ENCODE results near the gene MAMSTR.

Gene MAMSTR

DNA sequence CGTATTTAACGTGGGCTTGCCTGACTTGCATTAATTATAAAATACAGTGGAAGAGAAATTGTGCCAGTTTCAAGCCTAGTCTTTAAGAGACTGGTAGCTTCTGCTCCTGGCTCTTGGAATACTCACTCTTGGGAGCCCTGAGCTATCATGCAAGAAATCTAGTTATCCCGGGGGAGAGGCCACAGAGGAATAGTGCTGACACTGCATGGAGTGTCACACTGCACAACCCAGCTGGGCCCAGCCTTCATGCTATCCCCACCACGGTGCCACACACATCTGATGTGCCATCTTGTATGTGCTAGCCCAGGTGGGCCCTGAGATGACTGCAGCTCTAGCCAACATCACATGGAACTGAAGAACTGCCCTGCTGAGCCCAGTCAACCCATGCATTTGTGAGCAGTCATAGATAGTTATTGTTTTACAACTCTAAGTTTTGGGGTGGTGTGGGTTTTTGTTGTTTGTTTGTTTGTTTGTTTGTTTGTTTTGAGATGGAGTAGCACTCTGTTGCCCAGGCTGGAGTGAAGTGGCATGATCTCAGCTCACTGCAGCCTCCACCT, 8.3 kb downstream of the MAMSTR start:
- TF ChIP-seq, protein P1, sequence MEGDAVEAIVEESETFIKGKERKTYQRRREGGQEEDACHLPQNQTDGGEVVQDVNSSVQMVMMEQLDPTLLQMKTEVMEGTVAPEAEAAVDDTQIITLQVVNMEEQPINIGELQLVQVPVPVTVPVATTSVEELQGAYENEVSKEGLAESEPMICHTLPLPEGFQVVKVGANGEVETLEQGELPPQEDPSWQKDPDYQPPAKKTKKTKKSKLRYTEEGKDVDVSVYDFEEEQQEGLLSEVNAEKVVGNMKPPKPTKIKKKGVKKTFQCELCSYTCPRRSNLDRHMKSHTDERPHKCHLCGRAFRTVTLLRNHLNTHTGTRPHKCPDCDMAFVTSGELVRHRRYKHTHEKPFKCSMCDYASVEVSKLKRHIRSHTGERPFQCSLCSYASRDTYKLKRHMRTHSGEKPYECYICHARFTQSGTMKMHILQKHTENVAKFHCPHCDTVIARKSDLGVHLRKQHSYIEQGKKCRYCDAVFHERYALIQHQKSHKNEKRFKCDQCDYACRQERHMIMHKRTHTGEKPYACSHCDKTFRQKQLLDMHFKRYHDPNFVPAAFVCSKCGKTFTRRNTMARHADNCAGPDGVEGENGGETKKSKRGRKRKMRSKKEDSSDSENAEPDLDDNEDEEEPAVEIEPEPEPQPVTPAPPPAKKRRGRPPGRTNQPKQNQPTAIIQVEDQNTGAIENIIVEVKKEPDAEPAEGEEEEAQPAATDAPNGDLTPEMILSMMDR (IDR thresholded peaks at IDR 0.05; ENCODE audit: low read depth, low read length, missing control alignments): no peak
- no peak for DNase-seq (ENCODE audit: low read depth)
- no peak overlapping the region for H3K4me3 ChIP-seq (ENCODE audit: low read depth, low read length)

DNA sequence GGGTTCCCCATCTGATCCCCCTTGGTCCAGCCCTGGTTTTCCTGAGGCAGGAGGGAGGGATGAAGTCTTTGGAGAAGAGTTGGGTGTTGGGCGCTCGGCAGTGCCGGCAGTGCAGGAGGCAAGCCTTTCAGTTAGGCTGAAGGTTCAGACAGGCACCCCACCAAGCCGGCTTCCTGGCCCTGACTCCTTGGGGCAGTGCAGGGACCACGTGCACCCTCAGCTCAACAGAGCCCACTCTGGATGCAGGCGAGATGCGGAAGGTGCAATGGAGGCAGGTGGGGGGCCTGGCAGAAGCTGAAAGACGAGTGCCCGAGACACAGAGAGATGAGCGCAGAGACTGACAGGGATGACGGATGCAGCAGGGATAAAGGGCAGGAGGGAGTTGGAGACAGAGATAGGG, 11.1 kb downstream of the MAMSTR start:
- no peak overlapping the region for H3K4me3 ChIP-seq (ENCODE audit: low read depth, low read length)
- no peak for DNase-seq (ENCODE audit: low read depth)
- TF ChIP-seq, protein P1 (IDR thresholded peaks at IDR 0.05; ENCODE audit: low read depth, low read length, missing control alignments): no peak

DNA sequence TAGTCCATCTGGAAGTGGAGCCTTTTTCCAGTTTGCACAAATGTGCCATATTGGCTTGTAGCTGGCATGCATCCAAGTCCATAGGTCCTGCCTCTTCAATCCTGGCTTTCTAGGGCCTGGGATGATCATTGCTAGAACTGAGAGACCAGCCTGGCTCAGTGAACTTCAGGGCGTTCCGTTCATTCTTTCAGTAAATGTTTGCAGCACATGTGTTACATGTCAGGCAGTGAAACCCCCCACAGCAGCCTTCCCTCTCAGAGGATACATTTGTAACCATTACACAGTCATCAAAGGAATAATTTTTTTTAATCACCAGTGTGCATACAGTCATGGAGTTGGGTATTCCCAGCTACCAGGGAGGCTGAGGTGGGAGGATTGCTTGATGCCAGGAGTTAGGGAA, 14.1 kb downstream of the MAMSTR start:
- H3K4me3 ChIP-seq (ENCODE audit: low read depth, low read length): no peak overlapping the region
- TF ChIP-seq, protein P1 (IDR thresholded peaks at IDR 0.05; ENCODE audit: low read depth, low read length, missing control alignments): no peak
- DNase-seq (ENCODE audit: low read depth): no peak

DNA sequence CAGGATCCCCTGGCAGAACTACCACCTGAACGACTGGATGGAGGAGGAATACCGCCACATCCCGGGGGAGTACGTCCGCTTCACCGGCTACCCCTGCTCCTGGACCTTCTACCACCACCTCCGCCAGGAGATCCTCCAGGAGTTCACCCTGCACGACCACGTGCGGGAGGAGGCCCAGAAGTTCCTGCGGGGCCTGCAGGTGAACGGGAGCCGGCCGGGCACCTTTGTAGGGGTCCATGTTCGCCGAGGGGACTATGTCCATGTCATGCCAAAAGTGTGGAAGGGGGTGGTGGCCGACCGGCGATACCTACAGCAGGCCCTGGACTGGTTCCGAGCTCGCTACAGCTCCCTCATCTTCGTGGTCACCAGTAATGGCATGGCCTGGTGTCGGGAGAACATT, 16.2 kb downstream of the MAMSTR start:
- TF ChIP-seq, protein P1 (IDR thresholded peaks at IDR 0.05; ENCODE audit: low read depth, low read length, missing control alignments): no peak
- no peak overlapping the region for H3K4me3 ChIP-seq (ENCODE audit: low read depth, low read length)
- no peak for DNase-seq (ENCODE audit: low read depth)

DNA sequence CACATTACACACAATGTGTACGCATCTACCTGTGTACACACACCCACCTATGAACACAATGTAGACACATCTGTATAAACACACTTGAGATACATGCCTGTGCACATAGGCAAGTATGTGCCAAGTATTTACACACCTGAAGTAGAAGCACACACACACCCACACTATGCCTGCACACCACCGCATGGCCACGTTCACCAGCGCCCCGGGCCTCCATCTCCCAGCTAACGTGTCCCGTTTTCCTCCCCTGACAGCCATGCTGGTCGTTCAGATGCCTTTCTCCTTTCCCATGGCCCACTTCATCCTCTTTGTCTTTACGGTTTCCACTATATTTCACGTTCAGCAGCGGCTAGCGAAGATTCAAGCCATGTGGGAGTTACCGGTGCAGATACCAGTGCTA, 16.8 kb downstream of the MAMSTR start:
- no peak for DNase-seq (ENCODE audit: low read depth)
- no peak overlapping the region for H3K4me3 ChIP-seq (ENCODE audit: low read depth, low read length)
- TF ChIP-seq, protein P1 (IDR thresholded peaks at IDR 0.05; ENCODE audit: low read depth, low read length, missing control alignments): no peak

DNA sequence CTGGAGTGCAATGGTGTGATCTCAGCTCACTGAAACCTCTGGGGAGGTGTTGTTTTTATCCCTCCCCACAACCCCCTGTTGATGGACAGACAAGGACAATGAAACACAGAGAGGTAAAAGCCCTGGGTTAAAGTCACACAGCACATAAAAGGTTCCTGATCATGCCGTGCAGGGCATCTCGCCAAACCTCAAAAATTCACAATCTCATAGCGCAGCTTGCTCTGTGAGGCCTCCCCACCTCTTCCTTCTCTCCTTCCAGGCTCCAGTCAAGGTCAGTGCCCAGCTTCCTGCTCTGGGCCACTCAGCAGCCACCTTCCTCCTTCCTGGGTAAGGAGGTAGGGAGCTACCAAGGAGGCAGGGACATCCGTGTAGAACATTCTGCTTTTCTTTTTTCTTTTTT, 21.5 kb downstream of the MAMSTR start:
- TF ChIP-seq, protein P1 (IDR thresholded peaks at IDR 0.05; ENCODE audit: low read depth, low read length, missing control alignments): no peak
- no peak for DNase-seq (ENCODE audit: low read depth)
- H3K4me3 ChIP-seq (ENCODE audit: low read depth, low read length): no peak overlapping the region

DNA sequence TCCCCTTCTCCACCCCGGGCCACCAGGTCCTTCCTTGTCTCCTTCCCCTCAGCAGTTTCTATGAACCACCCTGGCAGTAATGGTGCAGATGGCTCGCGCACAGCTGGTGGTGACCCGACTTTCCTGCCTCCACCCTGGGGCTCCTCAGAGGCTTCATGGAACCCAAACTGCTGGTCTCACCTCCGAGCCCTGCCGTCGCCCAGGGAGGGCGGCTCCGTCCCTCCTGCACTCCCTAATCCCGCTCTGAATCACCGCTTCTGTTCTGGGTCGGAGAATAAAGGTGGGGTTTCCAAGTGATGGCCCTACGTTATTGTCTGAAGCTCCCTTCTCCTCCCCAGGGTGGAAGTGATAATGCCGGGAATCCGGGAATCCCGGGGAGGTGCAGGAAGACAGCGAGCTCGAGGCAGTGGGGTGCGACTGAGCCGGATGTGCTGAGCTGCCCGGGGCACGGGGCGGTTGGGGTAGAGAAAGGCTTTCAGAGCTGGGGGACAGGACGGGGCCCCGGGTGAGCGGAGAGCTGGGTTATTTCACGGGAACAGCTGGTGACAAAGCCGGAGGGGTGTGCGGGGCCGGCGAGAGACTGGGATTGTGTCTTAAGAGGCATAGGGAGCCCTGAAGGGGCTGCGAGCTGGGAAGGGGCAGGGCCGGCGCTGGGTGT, 23.0 kb downstream of the MAMSTR start:
- no peak overlapping the region for H3K4me3 ChIP-seq (ENCODE audit: low read depth, low read length)
- DNase-seq (ENCODE audit: low read depth): no peak
- TF ChIP-seq, protein P1 (IDR thresholded peaks at IDR 0.05; ENCODE audit: low read depth, low read length, missing control alignments): no peak

Data from GM12864 (cell line).